ENCODE data around the gene TCEA3. TPM values are rescaled to one million over a fixed set of nuclear protein-coding genes. Genes with fewer than 3 reads are reported as not detected.

The TCEA3 gene
- total RNA-seq, 1 donor from 2014 or later: 8.8 TPM

GRCh38 chr1:23343221-23344110 is 81.1 kb downstream of the TCEA3 start:
- Mint-ChIP-seq H3K4me3 (peak overlapping the region; percentile 87), H3K27ac (peak overlapping the region; percentile 68), H3K9me3 (no peaks in the 10 kb centered on the region), H3K4me1 (ENCODE audit: unreplicated experiment) (peaks cover 47% of the 10 kb centered on the region), H3K27me3 (no peaks in the 10 kb centered on the region), H3K36me3 (peaks cover 14% of the 10 kb centered on the region)
- no peak for TF ChIP-seq CTCF (conservative IDR thresholded peaks at IDR 0.05)
- DNase-seq (ENCODE audit: extremely low spot score, unreplicated experiment): no peak

- no peaks in the 10 kb centered on the region for H3K27me3 Mint-ChIP-seq
- peaks cover 53% of the 10 kb centered on the region for H3K4me1 Mint-ChIP-seq (ENCODE audit: unreplicated experiment)
- peak overlapping the region; percentile 87 for H3K4me3 Mint-ChIP-seq
- peaks cover 22% of the 10 kb centered on the region for H3K36me3 Mint-ChIP-seq
- no peak for TF ChIP-seq CTCF (conservative IDR thresholded peaks at IDR 0.05)
- DNase-seq (ENCODE audit: extremely low spot score, unreplicated experiment): no peak
- peak overlapping the region; percentile 68 for H3K27ac Mint-ChIP-seq
- H3K9me3 Mint-ChIP-seq: no peaks in the 10 kb centered on the region
Measured at GRCh38 chr1:23341931-23342692, 82.4 kb downstream of the TCEA3 start.

- Mint-ChIP-seq H3K36me3 (peaks cover 32% of the 10 kb centered on the region), H3K4me3 (peak overlapping the region; percentile 87), H3K4me1 (ENCODE audit: unreplicated experiment) (peaks cover 46% of the 10 kb centered on the region), H3K27me3 (no peaks in the 10 kb centered on the region), H3K27ac (no peak overlapping the region), H3K9me3 (no peaks in the 10 kb centered on the region)
- no peak for TF ChIP-seq CTCF (conservative IDR thresholded peaks at IDR 0.05)
- DNase-seq (ENCODE audit: extremely low spot score, unreplicated experiment): no peak
Measured at GRCh38 chr1:23339632-23340031, 84.9 kb downstream of the TCEA3 start.

- H3K9me3 Mint-ChIP-seq: no peaks in the 10 kb centered on the region
- no peak overlapping the region for H3K4me3 Mint-ChIP-seq
- TF ChIP-seq CTCF (conservative IDR thresholded peaks at IDR 0.05): no peak
- no peaks in the 10 kb centered on the region for H3K27me3 Mint-ChIP-seq
- peaks cover 44% of the 10 kb centered on the region for H3K4me1 Mint-ChIP-seq (ENCODE audit: unreplicated experiment)
- no peak for DNase-seq (ENCODE audit: extremely low spot score, unreplicated experiment)
- H3K27ac Mint-ChIP-seq: no peak overlapping the region
- H3K36me3 Mint-ChIP-seq: peaks cover 43% of the 10 kb centered on the region
Measured at GRCh38 chr1:23337869-23338268, 86.7 kb downstream of the TCEA3 start.

GRCh38 chr1:23331713-23332112 is 92.8 kb downstream of the TCEA3 start:
- H3K27ac Mint-ChIP-seq: no peak overlapping the region
- H3K27me3 Mint-ChIP-seq: no peaks in the 10 kb centered on the region
- no peak for DNase-seq (ENCODE audit: extremely low spot score, unreplicated experiment)

More at GRCh38 chr1:23331713-23332112, 92.8 kb downstream of the TCEA3 start:
- Mint-ChIP-seq H3K36me3 (peaks cover 49% of the 10 kb centered on the region), H3K9me3 (no peaks in the 10 kb centered on the region), H3K4me3 (no peak overlapping the region), H3K4me1 (ENCODE audit: unreplicated experiment) (no peaks in the 10 kb centered on the region)
- TF ChIP-seq CTCF (conservative IDR thresholded peaks at IDR 0.05): no peak

Other genes starting within 250 kb of the TCEA3 start
- 0.92 and 10.5 TPM in 2 replicates for gene HTR1D, start 207.2 kb downstream of the TCEA3 start, total RNA-seq (ENCODE audit: low replicate concordance)
- 142 and 210 TPM in 2 replicates for gene HNRNPR, start 80.5 kb downstream of the TCEA3 start, total RNA-seq (ENCODE audit: low replicate concordance)
- gene ZNF436, start 54.9 kb downstream of the TCEA3 start, total RNA-seq (ENCODE audit: low replicate concordance): 15.5 and 24.8 TPM in 2 replicates
- gene ASAP3, start 59.4 kb upstream of the TCEA3 start, total RNA-seq (ENCODE audit: low replicate concordance): 41.9 and 65.7 TPM in 2 replicates
- 8.4 and 9.4 TPM in 2 replicates for gene E2F2, start 106.5 kb upstream of the TCEA3 start, total RNA-seq (ENCODE audit: low replicate concordance)
- 240 and 495 TPM in 2 replicates for gene ID3, start 134.8 kb upstream of the TCEA3 start, total RNA-seq (ENCODE audit: low replicate concordance)